Activated CD8-positive, alpha-beta memory T cell treated with anti-CD3 and anti-CD28 coated beads, Interleukin-2, amount 50 U/mL, for 24 hours (primary cell): ENCODE data around the gene PPFIA1.
A peak's percentile ranks its signal among the peaks of the same experiment; 100 is the strongest.

Experiments
- DNase-seq: peaks from one replicate; pipeline ENCODE4 v3.0.0-alpha.2; 2020; ENCODE audit errors: extremely low read depth

PPFIA1 gene

GRCh38 chr11:70414341-70415100 lies 144.0 kb downstream of the PPFIA1 start:
- no peak for DNase-seq

GRCh38 chr11:70415191-70415590 lies 144.7 kb downstream of the PPFIA1 start:
- no peak for DNase-seq

- no peak for DNase-seq
Observed at GRCh38 chr11:70415642-70416395, 145.3 kb downstream of the PPFIA1 start.

- DNase-seq = no peak
Observed at GRCh38 chr11:70416881-70417280, 146.4 kb downstream of the PPFIA1 start.

- DNase-seq = no peak
Observed at GRCh38 chr11:70418130-70418529, 147.6 kb downstream of the PPFIA1 start.

- no peak for DNase-seq
Observed at GRCh38 chr11:70419307-70420007, 149.0 kb downstream of the PPFIA1 start.

- DNase-seq = no peak
Observed at GRCh38 chr11:70420008-70420464, 149.5 kb downstream of the PPFIA1 start.

GRCh38 chr11:70420496-70420895 lies 150.0 kb downstream of the PPFIA1 start:
- no peak for DNase-seq

GRCh38 chr11:70421123-70421522 lies 150.6 kb downstream of the PPFIA1 start:
- DNase-seq = no peak

GRCh38 chr11:70422692-70423522 lies 152.4 kb downstream of the PPFIA1 start:
- DNase-seq = no peak

GRCh38 chr11:70423523-70424505 lies 153.3 kb downstream of the PPFIA1 start:
- peak; percentile 36 for DNase-seq

- DNase-seq = no peak
Observed at GRCh38 chr11:70424765-70425344, 154.4 kb downstream of the PPFIA1 start.

- DNase-seq = no peak
Observed at GRCh38 chr11:70427436-70427835, 156.9 kb downstream of the PPFIA1 start.

- no peak for DNase-seq
Observed at GRCh38 chr11:70428701-70429427, 158.4 kb downstream of the PPFIA1 start.

GRCh38 chr11:70429428-70429705 lies 158.9 kb downstream of the PPFIA1 start:
- DNase-seq = no peak

- no peak for DNase-seq
Observed at GRCh38 chr11:70429724-70430521, 159.4 kb downstream of the PPFIA1 start.

- DNase-seq = no peak
Observed at GRCh38 chr11:70430671-70431574, 160.4 kb downstream of the PPFIA1 start.

- DNase-seq = no peak
Observed at GRCh38 chr11:70431611-70432010, 161.1 kb downstream of the PPFIA1 start.
